IMR-90 (cell line): ENCODE data around the gene MRC2. TPM values are rescaled to one million over a fixed set of nuclear protein-coding genes. Genes with fewer than 3 reads are reported as not detected.

Source experiments
- ATAC-seq: fragments of 200-7000 bp; cut with Tn5 transposase; 2 replicates; pipeline ENCODE4 v1.9.1; 2020; ENCODE audit warnings: low read depth, mild to moderate bottlenecking, moderate library complexity
- BruUV-seq: library from RNA; stranded (reverse); fragments of 400-500 nt; replicated peaks from 2 replicates; lab custom pipeline; 2021; lab: Mats Ljungman, UMichigan
- CTCF ChIA-PET: fragments of 300-600 bp; formaldehyde crosslinking; extraction: SDS; loops from one replicate; lab custom pipeline; 2021; ENCODE audit warnings: antibody characterized with exemption; lab: Yijun Ruan, JAX
- POLR2A ChIA-PET: fragments of 300-600 bp; sonication (Branson Sonifier 250); formaldehyde crosslinking; loops from one replicate; lab custom pipeline; 2022; ENCODE audit warnings: antibody characterized with exemption; ENCODE audit not compliant: unreplicated experiment; lab: Charles Lee
- DNase-seq: peaks from one replicate; pipeline ENCODE4 v3.0.0; 2013
- H2AFZ ChIP-seq: replicated peaks from 2 replicates; pipeline ENCODE3; 2013; ENCODE audit warnings: low read length, mild to moderate bottlenecking; ENCODE audit not compliant: poor library complexity
- H2AK5ac ChIP-seq: 2 replicates; pipeline ENCODE4 v1.6.1; 2013; ENCODE audit warnings: low read depth, low read length, inconsistent platforms
- H2AK9ac ChIP-seq: replicated peaks from 2 replicates; pipeline ENCODE3; 2013; ENCODE audit warnings: mild to moderate bottlenecking, low read depth, low read length, moderate library complexity; ENCODE audit not compliant: poor library complexity
- H2BK120ac ChIP-seq: 2 replicates; pipeline ENCODE4 v1.6.1; 2013; ENCODE audit warnings: low read depth, low read length, inconsistent platforms
- H2BK15ac ChIP-seq: 3 replicates; pipeline ENCODE4 v1.6.1; 2013; ENCODE audit warnings: low read depth, low read length, inconsistent platforms
- H2BK20ac ChIP-seq: 2 replicates; pipeline ENCODE4 v1.6.1; 2013; ENCODE audit warnings: low read depth, mild to moderate bottlenecking, inconsistent platforms, low read length, moderate library complexity
- H2BK5ac ChIP-seq: 2 replicates; pipeline ENCODE4 v1.6.1; 2013; ENCODE audit warnings: mild to moderate bottlenecking, low read depth, low read length, inconsistent platforms; ENCODE audit not compliant: poor library complexity, severe bottlenecking
- H3K14ac ChIP-seq: replicated peaks from 2 replicates; pipeline ENCODE4 v1.6.1; 2013; ENCODE audit warnings: low read depth, low read length, inconsistent platforms
- H3K18ac ChIP-seq: 2 replicates; pipeline ENCODE4 v1.6.1; 2013; ENCODE audit warnings: low read depth, low read length, control low read depth
- H3K23ac ChIP-seq: 2 replicates; pipeline ENCODE4 v1.6.1; 2013; ENCODE audit warnings: low read depth, low read length, inconsistent platforms
- H3K27ac ChIP-seq: 2 replicates; pipeline ENCODE4 v1.5.1; 2013; ENCODE audit warnings: mild to moderate bottlenecking, control low read depth, low read length; ENCODE audit not compliant: insufficient read depth
- H3K27me3 ChIP-seq: 2 replicates; pipeline ENCODE4 v1.6.1; 2013; ENCODE audit warnings: low read length; ENCODE audit not compliant: control insufficient read depth, insufficient read depth
- H3K36me3 ChIP-seq: 2 replicates; pipeline ENCODE4 v1.6.1; 2013; ENCODE audit warnings: low read length, mixed read lengths; ENCODE audit not compliant: control insufficient read depth, insufficient read depth
- H3K4ac ChIP-seq: 2 replicates; pipeline ENCODE4 v1.6.1; 2013; ENCODE audit warnings: low read depth, low read length, inconsistent platforms
- H3K4me1 ChIP-seq: 2 replicates; pipeline ENCODE4 v1.6.1; 2013; ENCODE audit warnings: low read length, mixed read lengths; ENCODE audit not compliant: control insufficient read depth, insufficient read depth
- H3K4me2 ChIP-seq: 2 replicates; pipeline ENCODE4 v1.6.1; 2013; ENCODE audit warnings: low read depth, mild to moderate bottlenecking, control low read depth, low read length, moderate library complexity
- H3K4me3 ChIP-seq: 2 replicates; pipeline ENCODE4 v1.5.1; 2013; ENCODE audit warnings: low read depth, mild to moderate bottlenecking, control low read depth, low read length, moderate library complexity; ENCODE audit not compliant: insufficient read depth
- H3K56ac ChIP-seq: 2 replicates; pipeline ENCODE4 v1.6.1; 2013; ENCODE audit warnings: low read length, inconsistent platforms; ENCODE audit not compliant: insufficient read depth; ENCODE audit errors: extremely low read depth
- H3K79me1 ChIP-seq, 2 experiments: 2 replicates each; pipeline ENCODE4 v1.6.1; 2013; ENCODE audit warnings: low read length in 2 of 2, inconsistent platforms in 1 of 2, low read depth in 1 of 2
- H3K9ac ChIP-seq: 2 replicates; pipeline ENCODE4 v1.6.1; 2013; ENCODE audit warnings: low read depth, low read length, control low read depth
- H3K9me1 ChIP-seq: 2 replicates; pipeline ENCODE4 v1.6.1; 2013; ENCODE audit warnings: low read length, inconsistent platforms; ENCODE audit not compliant: insufficient read depth
- H3K9me3 ChIP-seq: 2 replicates; pipeline ENCODE4 v1.6.1; 2013; ENCODE audit warnings: low read length; ENCODE audit not compliant: control insufficient read depth, insufficient read depth
- H4K20me1 ChIP-seq: 2 replicates; pipeline ENCODE4 v1.6.1; 2013; ENCODE audit warnings: low read length, inconsistent platforms; ENCODE audit not compliant: insufficient read depth
- H4K5ac ChIP-seq: 2 replicates; pipeline ENCODE4 v1.6.1; 2013; ENCODE audit warnings: mild to moderate bottlenecking, low read depth, low read length, control low read depth
- H4K8ac ChIP-seq, 2 experiments: 2 replicates each; pipeline ENCODE4 v1.6.1; 2013; ENCODE audit warnings: low read depth in 2 of 2, low read length in 2 of 2, control low read depth in 1 of 2, inconsistent platforms in 1 of 2
- H4K91ac ChIP-seq: 2 replicates; pipeline ENCODE4 v1.6.1; 2013; ENCODE audit warnings: low read depth, low read length, inconsistent platforms; ENCODE audit not compliant: insufficient read depth
- BHLHE40 ChIP-seq: fragments of 150-350 bp; IDR thresholded peaks from 2 replicates; pipeline ENCODE4 v1.6.1; 2016; ENCODE audit warnings: mild to moderate bottlenecking, low read depth, low read length
- CEBPB ChIP-seq: IDR thresholded peaks from 2 replicates; pipeline ENCODE4 v1.6.1; 2012; ENCODE audit warnings: low read depth, low read length, improper control_type of control experiment
- CHD1 ChIP-seq: IDR thresholded peaks from 2 replicates; pipeline ENCODE4 v1.6.1; 2012; ENCODE audit warnings: low read depth, low read length, improper control_type of control experiment
- FOS ChIP-seq: fragments of 150-350 bp; IDR thresholded peaks from 2 replicates; pipeline ENCODE4 v1.6.1; 2016; ENCODE audit warnings: low read depth, low read length
- MAFK ChIP-seq: IDR thresholded peaks from 2 replicates; pipeline ENCODE4 v1.6.1; 2012; ENCODE audit warnings: low read depth, low read length, improper control_type of control experiment
- MXI1 ChIP-seq: IDR thresholded peaks from 2 replicates; pipeline ENCODE4 v1.6.1; 2012; ENCODE audit warnings: low read depth, mild to moderate bottlenecking, low read length, moderate library complexity, borderline replicate concordance
- NFE2L2 ChIP-seq: fragments of 150-350 bp; IDR thresholded peaks from 2 replicates; pipeline ENCODE4 v1.6.1; 2016; ENCODE audit warnings: low read depth, mild to moderate bottlenecking, low read length
- POLR2A ChIP-seq: IDR thresholded peaks from 2 replicates; pipeline ENCODE4 v1.6.1; 2012; ENCODE audit warnings: mild to moderate bottlenecking, low read depth, low read length
- RCOR1 ChIP-seq: IDR thresholded peaks from 2 replicates; pipeline ENCODE4 v1.6.1; 2012; ENCODE audit warnings: mild to moderate bottlenecking, low read length, improper control_type of control experiment; ENCODE audit not compliant: insufficient replicate concordance
- RFX5 ChIP-seq: IDR thresholded peaks from 2 replicates; pipeline ENCODE4 v1.8.0; 2012; ENCODE audit warnings: low read depth, mild to moderate bottlenecking, low read length, moderate library complexity
- SMC3 ChIP-seq: fragments of 150-350 bp; IDR thresholded peaks from 2 replicates; pipeline ENCODE4 v1.6.1; 2016; ENCODE audit warnings: low read depth, mild to moderate bottlenecking, antibody characterized with exemption, low read length, moderate library complexity
- WGBS, 2 experiments: methylation state at CpG; one replicate each; pipeline versions ENCODE4 v1.1.5 to v1.1.7; 2013; ENCODE audit warnings: missing lambda C conversion rate in 2 of 2; ENCODE audit not compliant: insufficient read length in 1 of 2; ENCODE audit errors: extremely low coverage in 2 of 2; 5-methylcytosine and 5-hydroxymethylcytosine counted together
- dilution Hi-C: fragments of 300-500 bp; cut with HindIII; formaldehyde crosslinking; loops from one replicate; pipeline ENCODE4 v1.14.3; 2018; ENCODE audit warnings: low sequenced_read_pairs; ENCODE audit not compliant: unreplicated experiment
- in situ Hi-C: fragments of 300-500 bp; cut with MboI; formaldehyde crosslinking; loops from 3 replicates; pipeline ENCODE4 v1.14.3; 2019; ENCODE audit warnings: low sequenced_read_pairs, inconsistent platforms, mixed read lengths
- intact Hi-C: fragments of 100-400 bp; cut with micrococcal nuclease; formaldehyde crosslinking; loops from 2 replicates; pipeline ENCODE4 v1.10.0; 2022
- polyA plus RNA-seq, 3 experiments: library from polyadenylated mRNA; depleted of rRNA; stranded (reverse); fragments of >200 nt; gene quantifications; 2 replicates each; pipeline ENCODE4 v1.2.3, GENCODE V29; 2012; ENCODE audit warnings: low replicate concordance in 1 of 3
- total RNA-seq: library from RNA; depleted of rRNA; stranded (reverse); fragments of >200 nt; gene quantifications from 2 replicates; pipeline ENCODE4 v1.2.3, GENCODE V29; 2012
- TF ChIP-seq, protein P1 (sequence below): fragments of 150-350 bp; IDR thresholded peaks from 2 replicates; pipeline ENCODE4 v1.6.1; 2016; ENCODE audit warnings: low read depth, mild to moderate bottlenecking, low read length, moderate library complexity, borderline replicate concordance
- TF ChIP-seq, protein P2 (sequence below): fragments of 150-350 bp; IDR thresholded peaks from 2 replicates; pipeline ENCODE4 v1.6.1; 2017; ENCODE audit warnings: mild to moderate bottlenecking, antibody characterized with exemption, low read length, low read depth

Gene MRC2
- total and polyA plus RNA-seq, 2 of the 4 experiments (the other 2 are of a cell fraction) = 39.3 to 137 TPM

DNA sequence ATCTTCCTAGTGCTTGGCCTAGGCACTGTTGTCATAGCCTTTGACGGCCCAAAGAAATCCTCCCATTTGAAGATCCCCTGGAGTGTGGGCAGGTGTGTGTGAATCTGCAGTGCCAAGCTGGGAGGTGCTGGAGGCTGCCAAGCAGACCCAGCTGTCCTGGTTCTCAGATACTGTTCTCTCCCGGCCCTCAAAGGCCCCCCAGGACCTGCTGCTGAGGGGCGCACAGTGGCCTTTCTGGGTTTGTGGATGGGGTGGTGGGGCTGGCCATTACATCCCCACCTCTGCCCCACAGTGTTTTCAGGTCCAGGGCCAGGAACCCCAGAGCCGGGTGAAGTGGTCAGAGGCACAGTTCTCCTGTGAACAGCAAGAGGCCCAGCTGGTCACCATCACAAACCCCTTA is 60.5 kb downstream of the MRC2 start:
- CTCF ChIA-PET = no interaction called here

More for the DNA sequence above, 60.5 kb downstream of the MRC2 start:
- no peak overlapping the region for H3K56ac ChIP-seq
- TF ChIP-seq FOS (no peak), MXI1 (no peak), RFX5 (no peak), MAFK (no peak), RCOR1 (no peak), SMC3 (no peak), CEBPB (no peak), POLR2A (no peak), BHLHE40 (no peak), NFE2L2 (no peak), CHD1 (no peak)
- TF ChIP-seq, protein P1, sequence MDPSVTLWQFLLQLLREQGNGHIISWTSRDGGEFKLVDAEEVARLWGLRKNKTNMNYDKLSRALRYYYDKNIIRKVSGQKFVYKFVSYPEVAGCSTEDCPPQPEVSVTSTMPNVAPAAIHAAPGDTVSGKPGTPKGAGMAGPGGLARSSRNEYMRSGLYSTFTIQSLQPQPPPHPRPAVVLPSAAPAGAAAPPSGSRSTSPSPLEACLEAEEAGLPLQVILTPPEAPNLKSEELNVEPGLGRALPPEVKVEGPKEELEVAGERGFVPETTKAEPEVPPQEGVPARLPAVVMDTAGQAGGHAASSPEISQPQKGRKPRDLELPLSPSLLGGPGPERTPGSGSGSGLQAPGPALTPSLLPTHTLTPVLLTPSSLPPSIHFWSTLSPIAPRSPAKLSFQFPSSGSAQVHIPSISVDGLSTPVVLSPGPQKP = no peak
- TF ChIP-seq, protein P2, sequence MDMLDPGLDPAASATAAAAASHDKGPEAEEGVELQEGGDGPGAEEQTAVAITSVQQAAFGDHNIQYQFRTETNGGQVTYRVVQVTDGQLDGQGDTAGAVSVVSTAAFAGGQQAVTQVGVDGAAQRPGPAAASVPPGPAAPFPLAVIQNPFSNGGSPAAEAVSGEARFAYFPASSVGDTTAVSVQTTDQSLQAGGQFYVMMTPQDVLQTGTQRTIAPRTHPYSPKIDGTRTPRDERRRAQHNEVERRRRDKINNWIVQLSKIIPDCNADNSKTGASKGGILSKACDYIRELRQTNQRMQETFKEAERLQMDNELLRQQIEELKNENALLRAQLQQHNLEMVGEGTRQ = no peak
- dilution Hi-C loops (no loop called here), in situ Hi-C loops (no loop called here), intact Hi-C loops (no loop called here)
- no peak overlapping the region for H3K4ac ChIP-seq
- H4K91ac ChIP-seq = no peak overlapping the region
- no peak overlapping the region for H4K8ac ChIP-seq
- H3K9me3 ChIP-seq = no peaks in the 10 kb centered on the region
- no peak overlapping the region for H3K4me2 ChIP-seq
- no TSS peak for BruUV-seq
- H3K79me1 ChIP-seq = 0 out of 4 replicates have a peak, but pooled peaks cover 0 to 4% of the 10 kb centered on the region in 2 experiments
- H3K9ac ChIP-seq = no peak overlapping the region
- no peak overlapping the region for H2AFZ ChIP-seq
- no peak overlapping the region for H3K14ac ChIP-seq
- H3K4me1 ChIP-seq = no peaks in the 10 kb centered on the region
- H3K18ac ChIP-seq = no peak overlapping the region
- no peak overlapping the region for H3K27ac ChIP-seq
- no CpG with 5 or more reads among the region's 4 CpGs for WGBS, 2 experiments
- H2AK9ac ChIP-seq = no peak overlapping the region
- no peak overlapping the region for H3K4me3 ChIP-seq
- no peaks in the 10 kb centered on the region for H3K27me3 ChIP-seq
- no peak overlapping the region; the same call in 1 of the 2 replicates for H2AK5ac ChIP-seq
- H4K20me1 ChIP-seq = no peaks in the 10 kb centered on the region
- no peak overlapping the region for H2BK15ac ChIP-seq
- H3K36me3 ChIP-seq = peaks cover 64% of the 10 kb centered on the region
- H2BK20ac ChIP-seq = no peak overlapping the region
- DNase-seq (no peak), ATAC-seq (no peak)
- no peak overlapping the region for H3K23ac ChIP-seq
- H2BK120ac ChIP-seq = no peak overlapping the region
- H2BK5ac ChIP-seq = no peak overlapping the region
- H3K9me1 ChIP-seq = no peaks in the 10 kb centered on the region; the same call in 1 of the 2 replicates
- POLR2A ChIA-PET = interaction anchor here (0.5 kb wide), 1 partner anchor 123 kb away, joined by 3 read pairs; no protein-coding TSS in a partner anchor
- H4K5ac ChIP-seq = no peak overlapping the region
